Measurements from ENCODE around the gene GMNC. TPM values are rescaled to one million over a fixed set of nuclear protein-coding genes. Genes with fewer than 3 reads are reported as not detected.

Gene GMNC
- total and polyA plus RNA-seq, 11 donors, result 0.04 to 4.4 (median 0.94) TPM

DNA sequence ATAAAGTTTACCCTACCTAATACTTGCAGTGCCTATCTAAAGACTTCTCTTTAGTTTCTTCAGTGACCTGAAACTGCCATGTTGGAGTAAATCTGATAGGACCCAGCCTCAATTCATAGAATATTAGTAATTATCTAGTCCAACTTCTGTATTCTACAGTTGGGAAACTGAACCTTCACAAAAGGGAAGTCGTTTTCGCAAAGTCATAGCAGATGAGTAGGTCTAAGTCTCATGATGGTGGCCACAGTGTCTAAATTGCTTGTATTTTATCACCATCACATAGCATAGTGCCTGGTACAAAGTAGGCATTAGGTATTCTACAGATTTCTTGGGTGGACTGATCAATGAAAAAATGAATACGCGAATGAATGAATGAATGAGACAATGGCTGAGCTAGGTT lies 8.4 kb downstream of the GMNC start:
- no peak overlapping the region for H3K4me3 ChIP-seq
- 78 to 89% (median 87%) methylated on average over 4 of the region's 4 CpGs for WGBS, 4 donors
- no peaks in the 10 kb centered on the region for H3K9me3 ChIP-seq
- DNase-seq (no peak), ATAC-seq (no peak)
- no peak overlapping the region for H3K27ac ChIP-seq
- no peak for TF ChIP-seq POLR2A (IDR thresholded peaks at IDR 0.05)
- TF ChIP-seq, protein P1, sequence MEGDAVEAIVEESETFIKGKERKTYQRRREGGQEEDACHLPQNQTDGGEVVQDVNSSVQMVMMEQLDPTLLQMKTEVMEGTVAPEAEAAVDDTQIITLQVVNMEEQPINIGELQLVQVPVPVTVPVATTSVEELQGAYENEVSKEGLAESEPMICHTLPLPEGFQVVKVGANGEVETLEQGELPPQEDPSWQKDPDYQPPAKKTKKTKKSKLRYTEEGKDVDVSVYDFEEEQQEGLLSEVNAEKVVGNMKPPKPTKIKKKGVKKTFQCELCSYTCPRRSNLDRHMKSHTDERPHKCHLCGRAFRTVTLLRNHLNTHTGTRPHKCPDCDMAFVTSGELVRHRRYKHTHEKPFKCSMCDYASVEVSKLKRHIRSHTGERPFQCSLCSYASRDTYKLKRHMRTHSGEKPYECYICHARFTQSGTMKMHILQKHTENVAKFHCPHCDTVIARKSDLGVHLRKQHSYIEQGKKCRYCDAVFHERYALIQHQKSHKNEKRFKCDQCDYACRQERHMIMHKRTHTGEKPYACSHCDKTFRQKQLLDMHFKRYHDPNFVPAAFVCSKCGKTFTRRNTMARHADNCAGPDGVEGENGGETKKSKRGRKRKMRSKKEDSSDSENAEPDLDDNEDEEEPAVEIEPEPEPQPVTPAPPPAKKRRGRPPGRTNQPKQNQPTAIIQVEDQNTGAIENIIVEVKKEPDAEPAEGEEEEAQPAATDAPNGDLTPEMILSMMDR (IDR thresholded peaks at IDR 0.05), result no peak
- intact Hi-C loops (cut with DNase I), result no loop called here
- H3K27me3 ChIP-seq, result no peaks in the 10 kb centered on the region
- no peaks in the 10 kb centered on the region for H3K36me3 ChIP-seq
- H3K4me1 ChIP-seq, result no peaks in the 10 kb centered on the region

DNA sequence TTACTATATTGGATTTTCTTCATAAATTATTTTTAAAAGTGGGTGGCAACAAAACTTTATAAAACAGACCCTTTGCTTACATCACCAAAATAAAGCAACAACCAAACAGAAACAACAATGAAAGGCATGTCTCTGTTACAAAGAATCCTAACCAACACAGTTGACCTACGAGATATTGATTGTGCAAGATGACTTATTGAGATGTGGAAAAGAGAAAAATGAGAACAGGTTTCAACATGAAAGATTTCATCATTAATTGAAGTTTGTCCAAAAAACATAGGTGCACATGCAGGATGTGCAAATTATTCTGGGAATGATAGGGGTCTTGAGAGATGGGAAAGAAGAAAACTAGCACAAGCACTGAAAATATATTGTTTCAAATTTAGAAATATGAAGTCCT lies 9.0 kb downstream of the GMNC start:
- H3K36me3 ChIP-seq, result no peaks in the 10 kb centered on the region
- H3K9me3 ChIP-seq, result no peaks in the 10 kb centered on the region
- no peaks in the 10 kb centered on the region for H3K4me1 ChIP-seq
- 58 to 64% (median 61%) methylated on average over 1 of the region's 1 CpG for WGBS, 4 donors
- H3K27ac ChIP-seq, result no peak overlapping the region
- DNase-seq (no peak), ATAC-seq (no peak)
- H3K4me3 ChIP-seq, result no peak overlapping the region
- no peaks in the 10 kb centered on the region for H3K27me3 ChIP-seq
- intact Hi-C loops (cut with DNase I), result no loop called here
- no peak for TF ChIP-seq POLR2A (IDR thresholded peaks at IDR 0.05)
- TF ChIP-seq, protein P1 (IDR thresholded peaks at IDR 0.05), result no peak

DNA sequence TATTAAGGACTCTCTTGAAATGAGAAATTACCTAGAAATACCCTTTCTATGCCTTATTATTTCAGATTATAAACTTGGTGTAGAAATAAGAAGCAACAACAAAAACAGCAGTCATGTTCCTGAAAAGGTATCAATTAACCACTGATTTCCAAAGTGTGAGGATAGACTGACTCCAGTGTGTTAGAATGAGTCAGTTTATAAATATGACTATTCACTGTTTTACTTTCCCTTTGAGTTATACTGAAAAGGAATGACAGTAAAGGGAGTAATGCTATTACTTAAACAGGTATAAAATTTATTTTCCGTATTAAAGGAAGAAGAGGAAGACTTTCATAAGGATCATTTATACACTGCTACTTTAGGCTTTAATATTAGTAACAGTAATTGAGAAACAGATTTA lies 12.9 kb downstream of the GMNC start:
- H3K4me3 ChIP-seq, result no peak overlapping the region
- no peaks in the 10 kb centered on the region for H3K9me3 ChIP-seq
- intact Hi-C loops (cut with DNase I), result no loop called here
- H3K36me3 ChIP-seq, result no peaks in the 10 kb centered on the region
- no peaks in the 10 kb centered on the region for H3K27me3 ChIP-seq
- no peak for TF ChIP-seq POLR2A (IDR thresholded peaks at IDR 0.05)
- H3K4me1 ChIP-seq, result no peaks in the 10 kb centered on the region
- H3K27ac ChIP-seq, result no peak overlapping the region
- WGBS, 4 donors, result 95 to 100% (median 95%) methylated on average over 1 of the region's 1 CpG
- DNase-seq, result no peak
- no peak for ATAC-seq

DNA sequence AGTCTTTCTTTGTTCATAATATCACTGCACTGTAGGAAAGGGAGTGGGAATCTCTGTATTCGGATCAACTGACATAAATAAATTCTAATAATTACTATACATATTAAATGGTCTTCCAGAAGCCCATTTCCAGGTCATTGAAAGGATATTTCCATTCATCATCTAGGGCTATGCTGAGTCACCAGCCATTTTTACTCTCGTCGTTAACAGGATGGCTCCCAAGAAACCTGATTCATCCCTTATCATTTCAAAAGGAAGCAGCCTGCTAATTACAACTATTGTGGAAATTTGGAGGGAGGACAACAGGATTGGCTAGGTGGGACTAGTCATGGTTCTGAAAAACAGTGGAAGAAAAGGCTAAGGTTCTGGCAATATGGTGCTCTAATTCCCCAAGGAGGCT lies 13.6 kb downstream of the GMNC start:
- no peaks in the 10 kb centered on the region for H3K4me1 ChIP-seq
- 46 to 63% (median 55%) methylated on average over 3 of the region's 3 CpGs for WGBS, 4 donors
- TF ChIP-seq POLR2A (IDR thresholded peaks at IDR 0.05), result no peak
- TF ChIP-seq, protein P1 (IDR thresholded peaks at IDR 0.05), result no peak

DNA sequence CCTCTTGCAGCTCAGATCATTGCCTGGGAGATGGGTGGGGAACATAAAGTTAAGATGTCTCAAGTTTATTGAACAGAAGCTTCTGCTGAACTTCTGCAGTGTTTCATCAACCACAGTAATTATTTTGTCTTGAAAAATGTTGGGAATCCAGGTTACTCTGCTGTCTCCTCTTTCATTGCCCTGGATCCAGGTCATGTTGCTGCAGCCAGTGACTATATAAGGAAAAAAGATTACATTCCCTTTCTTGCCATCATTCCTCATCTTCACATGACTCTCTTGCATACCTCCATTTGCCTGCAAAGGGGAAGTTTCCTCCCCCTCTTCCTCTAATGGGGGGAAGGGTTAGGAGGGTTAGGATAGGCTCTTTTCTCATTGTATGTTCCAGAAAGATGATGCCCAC lies 15.1 kb downstream of the GMNC start:
- no peak overlapping the region for H3K4me3 ChIP-seq

More for the DNA sequence above, 13.6 kb downstream of the GMNC start:
- H3K4me3 ChIP-seq, result no peak overlapping the region
- intact Hi-C loops (cut with DNase I), result no loop called here
- DNase-seq (no peak), ATAC-seq (no peak)
- H3K27me3 ChIP-seq, result no peaks in the 10 kb centered on the region
- no peak overlapping the region for H3K27ac ChIP-seq
- no peaks in the 10 kb centered on the region for H3K9me3 ChIP-seq
- no peaks in the 10 kb centered on the region for H3K36me3 ChIP-seq

More for the DNA sequence above, 15.1 kb downstream of the GMNC start:
- Histone ChIP-seq H3K36me3 (no peaks in the 10 kb centered on the region), H3K27me3 (no peaks in the 10 kb centered on the region), H3K27ac (no peak overlapping the region), H3K4me1 (no peaks in the 10 kb centered on the region), H3K9me3 (no peaks in the 10 kb centered on the region)
- no peak for TF ChIP-seq POLR2A (IDR thresholded peaks at IDR 0.05)
- TF ChIP-seq, protein P1 (IDR thresholded peaks at IDR 0.05), result no peak
- intact Hi-C loops (cut with DNase I), result no loop called here
- no peak for DNase-seq
- ATAC-seq, result no peak

Data from heart left ventricle (tissue), 16 donors.